Choroid plexus epithelial cell (primary cell): ENCODE results near the gene FPGS.

Experiments used
- DNase-seq: peaks from one replicate; pipeline ENCODE4 v3.0.0-alpha.2; 2010; ENCODE audit warnings: low read depth
- H3K4me3 ChIP-seq: 2 replicates; pipeline ENCODE4 v1.5.1; 2011; ENCODE audit warnings: low read depth, mild to moderate bottlenecking, control low read depth, low read length, moderate library complexity
- TF ChIP-seq, protein P1 (sequence below): conservative IDR thresholded peaks from 2 replicates; pipeline ENCODE4 v1.5.1; 2011; ENCODE audit warnings: low read depth, mild to moderate bottlenecking, control low read depth, inconsistent platforms, low read length, moderate library complexity

The FPGS gene

DNA sequence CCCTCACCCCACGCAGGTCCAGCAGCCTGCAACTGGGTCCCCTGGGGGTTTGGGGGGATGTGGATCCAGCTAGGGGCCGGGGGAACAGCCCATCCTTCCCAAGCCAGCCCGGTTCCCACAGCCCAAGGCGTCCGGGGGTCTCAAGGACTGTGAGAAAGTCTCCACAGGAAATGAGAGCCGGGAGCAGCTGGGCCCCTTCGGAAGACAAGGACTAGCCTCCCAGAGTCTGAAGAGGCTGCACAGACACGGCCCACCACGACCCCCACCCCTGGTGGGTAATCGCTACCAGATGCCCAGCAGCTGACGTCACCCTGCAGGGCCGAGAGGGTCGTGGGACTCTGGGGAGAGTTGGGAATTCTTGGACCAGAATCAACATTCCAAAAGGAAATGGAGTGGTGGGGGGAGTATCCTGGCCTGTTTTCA is 34.8 kb upstream of the FPGS start:
- no peak overlapping the region for H3K4me3 ChIP-seq
- TF ChIP-seq, protein P1, sequence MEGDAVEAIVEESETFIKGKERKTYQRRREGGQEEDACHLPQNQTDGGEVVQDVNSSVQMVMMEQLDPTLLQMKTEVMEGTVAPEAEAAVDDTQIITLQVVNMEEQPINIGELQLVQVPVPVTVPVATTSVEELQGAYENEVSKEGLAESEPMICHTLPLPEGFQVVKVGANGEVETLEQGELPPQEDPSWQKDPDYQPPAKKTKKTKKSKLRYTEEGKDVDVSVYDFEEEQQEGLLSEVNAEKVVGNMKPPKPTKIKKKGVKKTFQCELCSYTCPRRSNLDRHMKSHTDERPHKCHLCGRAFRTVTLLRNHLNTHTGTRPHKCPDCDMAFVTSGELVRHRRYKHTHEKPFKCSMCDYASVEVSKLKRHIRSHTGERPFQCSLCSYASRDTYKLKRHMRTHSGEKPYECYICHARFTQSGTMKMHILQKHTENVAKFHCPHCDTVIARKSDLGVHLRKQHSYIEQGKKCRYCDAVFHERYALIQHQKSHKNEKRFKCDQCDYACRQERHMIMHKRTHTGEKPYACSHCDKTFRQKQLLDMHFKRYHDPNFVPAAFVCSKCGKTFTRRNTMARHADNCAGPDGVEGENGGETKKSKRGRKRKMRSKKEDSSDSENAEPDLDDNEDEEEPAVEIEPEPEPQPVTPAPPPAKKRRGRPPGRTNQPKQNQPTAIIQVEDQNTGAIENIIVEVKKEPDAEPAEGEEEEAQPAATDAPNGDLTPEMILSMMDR, result no peak
- no peak for DNase-seq

DNA sequence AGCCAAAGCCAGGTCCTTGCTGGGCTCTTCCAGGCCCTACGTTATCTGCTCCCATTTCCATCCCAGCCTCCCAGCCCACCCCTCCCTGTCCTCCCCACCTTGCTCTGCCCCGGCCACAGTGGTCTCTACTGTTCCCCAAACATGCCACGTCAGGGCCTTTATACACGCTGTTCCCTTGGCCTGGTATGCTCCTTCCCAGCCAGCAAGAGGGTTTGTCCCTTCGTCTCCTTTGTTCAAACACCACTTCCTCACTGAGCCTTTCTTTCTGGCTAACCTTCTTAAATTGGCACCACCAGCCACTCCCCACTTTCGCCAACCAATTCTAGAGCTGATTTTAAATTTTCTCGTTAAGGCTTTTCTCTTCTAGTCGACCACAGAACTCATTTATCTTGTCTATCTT is 34.0 kb upstream of the FPGS start:
- no peak overlapping the region for H3K4me3 ChIP-seq
- DNase-seq, result no peak
- TF ChIP-seq, protein P1, result no peak

DNA sequence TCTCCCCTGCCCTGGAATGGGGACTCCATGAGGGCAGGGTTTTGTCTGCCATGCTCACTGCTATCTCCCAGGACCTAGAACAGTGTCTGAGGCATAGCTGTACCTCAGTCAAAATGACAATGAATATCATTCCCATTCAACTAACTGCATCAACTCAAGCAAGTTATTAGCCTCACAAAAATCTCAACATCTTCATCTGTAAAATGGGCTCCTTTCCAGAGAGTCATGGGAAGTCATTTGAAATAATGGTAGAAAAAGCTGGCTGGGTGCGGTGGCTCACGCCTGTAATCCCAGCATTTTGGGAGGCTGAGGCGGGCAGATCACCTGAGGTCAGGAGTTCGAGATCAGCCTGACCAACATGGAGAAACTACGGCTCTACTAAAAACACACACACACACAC is 33.6 kb upstream of the FPGS start:
- TF ChIP-seq, protein P1, result no peak
- DNase-seq, result no peak
- H3K4me3 ChIP-seq, result no peak overlapping the region

DNA sequence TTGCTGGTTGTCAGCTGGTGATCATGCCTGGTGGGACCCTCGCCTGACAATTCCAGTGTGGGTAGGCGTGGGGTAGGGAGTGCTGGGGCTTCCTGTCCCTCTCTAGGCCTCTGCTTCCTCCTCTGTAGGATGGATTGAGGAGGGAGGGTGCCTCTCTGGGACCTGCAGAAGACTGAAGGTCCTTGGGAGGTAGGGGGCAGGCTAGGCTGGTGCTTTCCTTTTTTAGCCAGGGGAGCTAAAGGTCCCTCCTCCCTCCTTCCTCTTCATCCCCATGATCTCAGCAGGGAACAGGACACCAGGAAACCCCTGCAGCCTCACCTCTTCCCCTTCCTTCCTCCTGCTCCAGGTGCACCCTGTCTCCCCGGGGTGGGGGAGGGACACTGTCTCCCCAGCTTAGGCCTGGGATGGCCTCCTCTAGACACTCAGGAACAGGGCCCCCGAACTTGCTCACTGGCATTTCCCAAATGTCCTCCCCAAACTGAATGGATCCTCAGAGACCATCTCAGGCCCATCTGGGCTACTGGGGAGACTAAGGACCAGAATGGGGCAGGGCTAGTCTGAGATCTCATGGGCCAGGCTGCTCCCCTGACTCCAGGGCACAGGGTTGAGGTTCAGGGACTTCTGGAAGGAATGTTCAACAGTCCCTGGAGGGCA is 32.6 kb upstream of the FPGS start:
- H3K4me3 ChIP-seq, result no peak overlapping the region
- DNase-seq, result no peak
- TF ChIP-seq, protein P1, result no peak

DNA sequence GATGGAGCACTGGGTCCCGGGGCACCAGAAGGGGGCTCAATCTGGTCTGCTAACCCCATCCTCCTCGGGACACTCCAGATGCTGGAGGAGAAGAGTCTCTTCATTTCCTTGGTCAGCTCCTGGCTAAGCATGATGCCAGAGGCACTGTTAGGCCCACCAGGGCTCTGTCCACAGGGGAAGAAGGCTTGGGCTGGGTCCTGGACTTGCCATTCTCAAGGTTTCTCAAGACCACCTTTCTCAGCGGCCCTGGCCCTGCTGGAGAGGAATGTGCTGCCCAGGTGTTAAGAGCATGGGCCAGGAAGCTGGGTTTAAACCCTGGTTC is 32.1 kb upstream of the FPGS start:
- DNase-seq, result no peak
- H3K4me3 ChIP-seq, result no peak overlapping the region
- TF ChIP-seq, protein P1, result no peak

DNA sequence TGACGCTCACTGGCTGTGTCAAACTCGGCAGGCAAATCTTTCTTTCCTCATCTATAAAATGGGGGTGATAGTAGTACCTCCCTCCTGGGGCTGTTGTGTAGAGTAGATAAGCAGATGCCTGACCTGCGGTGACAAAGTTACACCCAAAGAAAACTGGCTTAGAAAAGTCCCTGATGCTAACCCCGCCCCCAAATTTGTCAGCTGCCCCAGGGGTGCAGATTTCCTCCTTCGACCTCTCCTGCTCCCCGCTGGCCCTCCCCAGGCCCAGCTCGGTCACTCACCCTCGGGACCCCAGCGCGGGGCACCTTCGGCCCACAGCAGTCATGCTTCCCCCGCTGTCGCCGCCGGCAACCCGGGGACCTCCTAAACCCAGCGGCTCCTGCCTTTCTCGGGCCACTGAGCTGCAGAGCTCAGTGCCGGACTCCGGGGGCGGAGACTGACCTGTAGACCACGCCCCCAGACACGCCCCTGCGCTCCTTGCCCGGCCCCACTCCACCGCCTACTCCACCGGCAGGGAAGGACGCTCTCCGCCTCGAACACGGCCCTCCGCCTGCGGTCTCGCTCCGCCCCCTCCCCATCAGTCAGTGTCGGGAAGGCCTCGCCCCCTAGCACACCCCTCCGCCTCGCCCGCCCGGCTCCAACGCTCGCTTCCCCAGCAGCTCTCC is 31.6 kb upstream of the FPGS start:
- TF ChIP-seq, protein P1, result no peak
- peak; percentile 99 for DNase-seq
- H3K4me3 ChIP-seq, result peak overlapping the region; percentile 58
